Caco-2 (cell line): ENCODE data around the gene CPB2. TPM values are rescaled to one million over a fixed set of nuclear protein-coding genes. Genes with fewer than 3 reads are reported as not detected.

Experiments
- BruUV-seq: library from RNA; stranded (reverse); fragments of 400-500 nt; replicated peaks from 2 replicates; lab custom pipeline; 2021; lab: Mats Ljungman, UMichigan
- CTCF ChIA-PET: fragments of 300-600 bp; sonication (Branson Sonifier 250); formaldehyde crosslinking; loops from one replicate; lab custom pipeline; 2022; ENCODE audit warnings: antibody characterized with exemption; lab: Charles Lee
- POLR2A ChIA-PET: fragments of 300-600 bp; sonication (Branson Sonifier 250); formaldehyde crosslinking; loops from one replicate; lab custom pipeline; 2022; ENCODE audit warnings: antibody characterized with exemption; lab: Charles Lee
- DNase-seq, 2 experiments: peaks; one replicate each; pipeline versions ENCODE4 v3.0.0 to v3.0.0-alpha.2; 2020 to 2022
- H3K27me3 ChIP-seq: replicated peaks from 2 replicates; pipeline ENCODE4 v1.6.0; 2011; ENCODE audit warnings: low read length; ENCODE audit not compliant: control insufficient read depth, insufficient read depth
- H3K36me3 ChIP-seq: 2 replicates; pipeline ENCODE4 v1.5.1; 2011; ENCODE audit warnings: low read length; ENCODE audit not compliant: control insufficient read depth, insufficient read depth
- H3K4me1 ChIP-seq: fragments of 250-450 bp; sonication (Bioruptor Pico); 2 replicates; pipeline ENCODE4 v1.5.1; 2020; ENCODE audit warnings: mild to moderate bottlenecking
- H3K4me3 ChIP-seq: 2 replicates; pipeline ENCODE4 v1.5.1; 2011; ENCODE audit warnings: low read depth, mild to moderate bottlenecking, control low read depth, low read length
- H3K9me3 ChIP-seq: fragments of 250-450 bp; sonication (Bioruptor Pico); 2 replicates; pipeline ENCODE4 v1.5.1; 2020; ENCODE audit warnings: mild to moderate bottlenecking, moderate library complexity
- H3K27ac Mint-ChIP-seq: one replicate; pipeline ENCODE4 v1.8.0; 2022; ENCODE audit warnings: mixed read lengths; ENCODE audit not compliant: unreplicated experiment
- H3K27me3 Mint-ChIP-seq: one replicate; pipeline ENCODE4 v1.8.0; 2022; ENCODE audit warnings: mixed read lengths; ENCODE audit not compliant: insufficient read depth, unreplicated experiment
- H3K36me3 Mint-ChIP-seq: one replicate; pipeline ENCODE4 v1.8.0; 2022; ENCODE audit warnings: mild to moderate bottlenecking, mixed read lengths; ENCODE audit not compliant: insufficient read depth, unreplicated experiment
- H3K4me1 Mint-ChIP-seq: one replicate; pipeline ENCODE4 v1.8.0; 2022; ENCODE audit warnings: low read depth, mixed read lengths; ENCODE audit not compliant: unreplicated experiment
- H3K4me3 Mint-ChIP-seq: one replicate; pipeline ENCODE4 v1.8.0; 2022; ENCODE audit warnings: mild to moderate bottlenecking, moderate library complexity, mixed read lengths; ENCODE audit not compliant: unreplicated experiment
- H3K9me3 Mint-ChIP-seq: one replicate; pipeline ENCODE4 v1.8.0; 2022; ENCODE audit warnings: mixed read lengths; ENCODE audit not compliant: unreplicated experiment
- intact Hi-C: fragments of 100-400 bp; cut with micrococcal nuclease; formaldehyde crosslinking; loops from one replicate; pipeline ENCODE4 v1.10.0; 2022; ENCODE audit not compliant: unreplicated experiment
- total RNA-seq: library from RNA; stranded (reverse); gene quantifications from 2 replicates; pipeline ENCODE4 v1.2.3, GENCODE V29; 2022
- TF ChIP-seq, protein P1 (sequence below), 2 experiments: fragments of 200-600 bp in 1 of 2; IDR thresholded peaks; 1 replicate in 1 of 2; 2 replicates in 1 of 2; pipeline versions ENCODE4 v1.5.1 to v1.8.0; 2011 to 2022; ENCODE audit warnings: antibody characterized with exemption in 1 of 2, control low read depth in 1 of 2, inconsistent platforms in 1 of 2, low read depth in 1 of 2, low read length in 1 of 2, mild to moderate bottlenecking in 1 of 2, moderate library complexity in 1 of 2; ENCODE audit not compliant: insufficient read depth in 1 of 2, severe bottlenecking in 1 of 2, unreplicated experiment in 1 of 2

Gene CPB2
- total RNA-seq, 1 experiment from 2014 or later = 0.18 TPM

DNA sequence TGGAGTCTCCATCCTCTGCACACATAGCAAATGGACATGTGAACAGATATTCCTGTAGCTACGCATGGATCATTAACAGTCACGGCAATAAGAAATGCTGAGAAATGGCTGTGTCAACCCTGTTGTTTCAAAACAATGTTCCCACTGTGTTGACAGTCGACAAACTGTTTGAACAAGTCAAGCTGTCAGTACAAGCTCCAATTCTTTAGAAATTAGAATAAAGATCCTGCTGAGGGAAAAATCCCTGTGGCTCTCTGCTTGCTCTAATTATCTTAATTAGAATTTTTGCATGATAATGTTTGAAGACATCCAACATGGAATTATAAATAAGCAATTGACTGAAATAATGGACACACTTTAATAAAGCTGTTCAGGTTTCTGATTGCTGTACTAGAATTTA, 37.9 kb upstream of the CPB2 start:
- no TSS peak for BruUV-seq
- intact Hi-C loops = loop anchor here (1.0 kb wide), 1 partner anchor 7 kb away; no protein-coding TSS in a partner anchor
- Mint-ChIP-seq H3K9me3 (no peaks in the 10 kb centered on the region), H3K36me3 (peaks cover 12% of the 10 kb centered on the region), H3K27ac (peak overlapping the region; percentile 89), H3K4me1 (peaks cover 29% of the 10 kb centered on the region), H3K4me3 (peak overlapping the region; percentile 61), H3K27me3 (no peaks in the 10 kb centered on the region)
- H3K27me3 ChIP-seq = no peaks in the 10 kb centered on the region
- H3K9me3 ChIP-seq = no peaks in the 10 kb centered on the region
- DNase-seq = no peak
- TF ChIP-seq, protein P1, sequence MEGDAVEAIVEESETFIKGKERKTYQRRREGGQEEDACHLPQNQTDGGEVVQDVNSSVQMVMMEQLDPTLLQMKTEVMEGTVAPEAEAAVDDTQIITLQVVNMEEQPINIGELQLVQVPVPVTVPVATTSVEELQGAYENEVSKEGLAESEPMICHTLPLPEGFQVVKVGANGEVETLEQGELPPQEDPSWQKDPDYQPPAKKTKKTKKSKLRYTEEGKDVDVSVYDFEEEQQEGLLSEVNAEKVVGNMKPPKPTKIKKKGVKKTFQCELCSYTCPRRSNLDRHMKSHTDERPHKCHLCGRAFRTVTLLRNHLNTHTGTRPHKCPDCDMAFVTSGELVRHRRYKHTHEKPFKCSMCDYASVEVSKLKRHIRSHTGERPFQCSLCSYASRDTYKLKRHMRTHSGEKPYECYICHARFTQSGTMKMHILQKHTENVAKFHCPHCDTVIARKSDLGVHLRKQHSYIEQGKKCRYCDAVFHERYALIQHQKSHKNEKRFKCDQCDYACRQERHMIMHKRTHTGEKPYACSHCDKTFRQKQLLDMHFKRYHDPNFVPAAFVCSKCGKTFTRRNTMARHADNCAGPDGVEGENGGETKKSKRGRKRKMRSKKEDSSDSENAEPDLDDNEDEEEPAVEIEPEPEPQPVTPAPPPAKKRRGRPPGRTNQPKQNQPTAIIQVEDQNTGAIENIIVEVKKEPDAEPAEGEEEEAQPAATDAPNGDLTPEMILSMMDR (IDR thresholded peaks at IDR 0.05; ENCODE audit: insufficient read depth in 1 of 2, low read depth in 1 of 2, low read length in 1 of 2, severe bottlenecking in 1 of 2, unreplicated experiment in 1 of 2) = no peak
- H3K4me1 ChIP-seq = peaks cover 32% of the 10 kb centered on the region
- POLR2A ChIA-PET = interaction anchor here (1.0 kb wide), 1 partner anchor 16 kb away, joined by 3 read pairs; no protein-coding TSS in a partner anchor
- no peaks in the 10 kb centered on the region for H3K36me3 ChIP-seq
- H3K4me3 ChIP-seq = no peak overlapping the region
- CTCF ChIA-PET = interaction anchor here (0.7 to 2.1 kb wide), 3 partner anchors 16 to 174 kb away, joined by 3 to 10 read pairs (median 9); no protein-coding TSS in a partner anchor

DNA sequence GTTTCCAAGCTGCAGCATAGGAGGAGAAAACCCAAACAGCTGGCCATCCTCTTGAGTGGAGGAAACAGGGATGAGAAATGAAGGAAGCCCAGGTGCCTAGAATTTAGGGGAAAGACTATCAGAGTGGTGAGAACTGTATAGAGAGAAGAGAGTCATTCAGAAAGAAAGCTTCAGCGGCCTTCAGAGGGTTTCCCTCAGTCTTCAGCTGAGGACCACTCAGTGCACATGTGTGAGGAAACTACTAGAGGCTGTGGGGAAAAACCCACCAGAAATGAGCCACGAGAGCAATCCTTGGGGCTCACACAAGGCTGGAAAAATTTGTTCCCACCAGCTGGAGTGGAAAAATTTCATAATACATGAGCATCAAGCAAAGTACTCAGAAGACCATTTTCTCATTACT, 35.2 kb upstream of the CPB2 start:
- H3K27me3 ChIP-seq = no peaks in the 10 kb centered on the region
- Mint-ChIP-seq H3K27me3 (no peaks in the 10 kb centered on the region), H3K9me3 (no peaks in the 10 kb centered on the region), H3K4me3 (no peak overlapping the region), H3K36me3 (peaks cover 16% of the 10 kb centered on the region), H3K4me1 (peaks cover 38% of the 10 kb centered on the region), H3K27ac (no peak overlapping the region)
- no peaks in the 10 kb centered on the region for H3K36me3 ChIP-seq
- BruUV-seq = no TSS peak
- POLR2A ChIA-PET = no interaction called here
- H3K9me3 ChIP-seq = no peaks in the 10 kb centered on the region
- no peak overlapping the region for H3K4me3 ChIP-seq
- H3K4me1 ChIP-seq = peaks cover 43% of the 10 kb centered on the region
- intact Hi-C loops = no loop called here
- TF ChIP-seq, protein P1 (IDR thresholded peaks at IDR 0.05; ENCODE audit: insufficient read depth in 1 of 2, low read depth in 1 of 2, low read length in 1 of 2, severe bottlenecking in 1 of 2, unreplicated experiment in 1 of 2) = no peak
- CTCF ChIA-PET = interaction anchor here (2.2 kb wide), 1 partner anchor 14 kb away, joined by 5 read pairs; no protein-coding TSS in a partner anchor
- DNase-seq = no peak

DNA sequence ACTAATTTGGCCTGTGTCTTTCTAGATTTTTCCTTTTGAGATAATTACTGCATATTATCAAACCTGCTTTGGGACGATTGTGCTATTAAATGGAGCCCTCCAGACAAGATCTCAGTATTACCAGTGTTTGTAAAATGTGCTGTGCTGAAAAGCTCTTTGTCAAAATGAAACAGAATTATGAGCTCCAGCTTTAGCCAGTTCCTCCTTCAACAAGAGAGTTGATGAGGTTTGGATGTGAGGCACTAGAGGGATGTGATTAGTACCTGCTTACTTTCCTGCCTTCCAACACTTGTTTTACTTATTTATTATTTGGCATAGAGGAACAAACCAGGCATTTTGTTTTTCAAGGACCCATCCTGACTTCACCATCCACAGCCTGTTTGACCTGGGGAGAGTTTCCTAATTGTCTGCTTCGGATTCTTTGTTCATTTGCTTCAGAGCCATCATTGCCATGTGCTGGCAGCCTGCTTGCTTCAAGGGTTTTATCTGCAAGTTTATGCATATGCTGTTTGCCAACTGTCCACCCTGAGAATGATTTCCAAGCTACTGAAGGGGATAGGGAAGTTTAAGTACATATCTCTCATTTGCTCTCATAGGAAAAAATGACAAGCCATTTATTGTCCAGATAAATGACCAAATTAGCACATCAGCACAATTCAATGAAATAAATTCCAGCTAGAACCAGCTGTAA, 32.9 kb upstream of the CPB2 start:
- H3K9me3 Mint-ChIP-seq = no peaks in the 10 kb centered on the region
- H3K27ac Mint-ChIP-seq = no peak overlapping the region
- TF ChIP-seq, protein P1 (IDR thresholded peaks at IDR 0.05; ENCODE audit: insufficient read depth in 1 of 2, low read depth in 1 of 2, low read length in 1 of 2, severe bottlenecking in 1 of 2, unreplicated experiment in 1 of 2) = no peak
- CTCF ChIA-PET = no interaction called here
- POLR2A ChIA-PET = interaction anchor here (0.5 kb wide), 1 partner anchor 11 kb away, joined by 3 read pairs; no protein-coding TSS in a partner anchor
- H3K36me3 Mint-ChIP-seq = peaks cover 4% of the 10 kb centered on the region
- Histone ChIP-seq H3K4me1 (peaks cover 34% of the 10 kb centered on the region), H3K27me3 (no peaks in the 10 kb centered on the region), H3K36me3 (no peaks in the 10 kb centered on the region), H3K4me3 (no peak overlapping the region), H3K9me3 (no peaks in the 10 kb centered on the region)
- intact Hi-C loops = no loop called here
- no peak overlapping the region for H3K4me3 Mint-ChIP-seq
- H3K4me1 Mint-ChIP-seq = peaks cover 33% of the 10 kb centered on the region
- H3K27me3 Mint-ChIP-seq = no peaks in the 10 kb centered on the region
- no peak for DNase-seq
- BruUV-seq = no TSS peak
